ENCODE results near the gene PSAP. TPM values are rescaled to one million over a fixed set of nuclear protein-coding genes. Genes with fewer than 3 reads are reported as not detected.

The PSAP gene
- total RNA-seq, 2 experiments from 2014 or later = 144 to 153 TPM

DNA sequence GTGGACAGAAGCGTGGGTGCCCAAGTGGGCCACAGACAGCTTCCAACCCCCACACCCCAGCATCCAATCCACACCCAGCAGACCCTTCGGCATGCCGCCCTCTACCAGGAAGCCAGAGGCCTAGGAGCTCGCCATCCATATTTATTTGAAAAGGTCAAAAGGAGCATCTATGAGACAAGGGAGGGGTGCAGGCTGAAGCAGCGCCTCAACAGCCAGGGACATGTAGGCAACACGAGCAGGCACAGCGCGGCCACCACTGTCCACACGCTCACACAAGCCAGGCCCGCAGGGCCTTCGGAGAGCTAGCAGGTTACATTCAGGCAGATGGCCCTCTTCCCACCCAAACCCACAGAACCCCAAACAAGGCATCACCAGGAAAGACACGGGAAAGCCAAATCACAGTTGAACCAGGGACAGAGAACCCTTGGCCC lies 34.6 kb downstream of the PSAP start:
- H3K27ac Mint-ChIP-seq = no peak overlapping the region
- CTCF ChIA-PET = interaction anchor here (1.8 kb wide), 1 partner anchor 21 kb away, joined by 6 read pairs; no protein-coding TSS in a partner anchor
- H3K4me1 Mint-ChIP-seq = peaks cover 2% of the 10 kb centered on the region
- H3K27me3 Mint-ChIP-seq = no peaks in the 10 kb centered on the region
- no peak overlapping the region for H3K4me3 Mint-ChIP-seq
- POLR2A ChIA-PET = no interaction called here
- no peaks in the 10 kb centered on the region for H3K9me3 Mint-ChIP-seq
- no peak for DNase-seq
- H3K36me3 Mint-ChIP-seq (ENCODE audit: low read depth) = peaks cover 29% of the 10 kb centered on the region

- DNase-seq = no peak
- Mint-ChIP-seq H3K27ac (no peak overlapping the region), H3K27me3 (no peaks in the 10 kb centered on the region), H3K4me3 (no peak overlapping the region), H3K4me1 (peaks cover 2% of the 10 kb centered on the region), H3K9me3 (no peaks in the 10 kb centered on the region), H3K36me3 (ENCODE audit: low read depth) (peaks cover 22% of the 10 kb centered on the region)
- ChIA-PET CTCF (interaction anchor here (1.8 to 4.9 kb wide), 2 partner anchors 21 to 42 kb away, joined by 6 to 19 read pairs; partner anchors contain the start of gene VSIR), POLR2A (no interaction called here)
Observed at GRCh38 chr10:71815515-71816130, 35.4 kb downstream of the PSAP start.

DNA sequence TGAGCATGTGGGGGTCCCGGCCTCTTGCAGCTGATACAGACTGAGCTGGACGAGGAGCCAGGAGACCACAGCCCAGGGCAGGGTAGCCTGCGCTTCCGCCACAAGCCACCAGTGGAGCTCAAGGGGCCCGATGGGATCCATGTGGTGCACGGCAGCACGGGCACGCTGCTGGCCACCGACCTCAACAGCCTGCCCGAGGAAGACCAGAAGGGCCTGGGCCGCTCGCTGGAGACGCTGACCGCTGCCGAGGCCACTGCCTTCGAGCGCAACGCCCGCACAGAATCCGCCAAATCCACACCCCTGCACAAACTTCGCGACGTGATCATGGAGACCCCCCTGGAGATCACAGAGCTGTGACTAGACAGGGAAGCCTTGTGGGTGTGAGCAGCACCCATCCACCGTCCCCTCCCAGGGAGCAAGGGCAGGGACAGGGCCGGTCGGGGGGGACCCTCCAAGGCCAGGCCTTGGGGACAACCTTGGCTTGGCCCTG lies 36.1 kb downstream of the PSAP start:
- POLR2A ChIA-PET = no interaction called here
- no peaks in the 10 kb centered on the region for H3K9me3 Mint-ChIP-seq
- peaks cover 22% of the 10 kb centered on the region for H3K36me3 Mint-ChIP-seq (ENCODE audit: low read depth)
- no peak overlapping the region for H3K27ac Mint-ChIP-seq
- no peaks in the 10 kb centered on the region for H3K27me3 Mint-ChIP-seq
- no peak overlapping the region for H3K4me3 Mint-ChIP-seq
- no peak for DNase-seq
- H3K4me1 Mint-ChIP-seq = peaks cover 2% of the 10 kb centered on the region
- CTCF ChIA-PET = interaction anchor here (1.8 to 4.9 kb wide), 2 partner anchors 22 to 41 kb away, joined by 6 to 19 read pairs; partner anchors contain the start of gene VSIR

- ChIA-PET POLR2A (no interaction called here), CTCF (interaction anchor here (1.0 to 4.9 kb wide), 7 partner anchors 9 to 494 kb away, joined by 3 to 19 read pairs (median 5); partner anchors contain the start of genes SLC29A3 and VSIR)
- peaks cover 12% of the 10 kb centered on the region for H3K36me3 Mint-ChIP-seq (ENCODE audit: low read depth)
- no peak for DNase-seq
- H3K27ac Mint-ChIP-seq = no peak overlapping the region
- H3K4me3 Mint-ChIP-seq = no peak overlapping the region
- H3K9me3 Mint-ChIP-seq = no peaks in the 10 kb centered on the region
- H3K27me3 Mint-ChIP-seq = no peaks in the 10 kb centered on the region
- H3K4me1 Mint-ChIP-seq = peaks cover 2% of the 10 kb centered on the region
Observed at GRCh38 chr10:71812913-71813590, 38.0 kb downstream of the PSAP start.

DNA sequence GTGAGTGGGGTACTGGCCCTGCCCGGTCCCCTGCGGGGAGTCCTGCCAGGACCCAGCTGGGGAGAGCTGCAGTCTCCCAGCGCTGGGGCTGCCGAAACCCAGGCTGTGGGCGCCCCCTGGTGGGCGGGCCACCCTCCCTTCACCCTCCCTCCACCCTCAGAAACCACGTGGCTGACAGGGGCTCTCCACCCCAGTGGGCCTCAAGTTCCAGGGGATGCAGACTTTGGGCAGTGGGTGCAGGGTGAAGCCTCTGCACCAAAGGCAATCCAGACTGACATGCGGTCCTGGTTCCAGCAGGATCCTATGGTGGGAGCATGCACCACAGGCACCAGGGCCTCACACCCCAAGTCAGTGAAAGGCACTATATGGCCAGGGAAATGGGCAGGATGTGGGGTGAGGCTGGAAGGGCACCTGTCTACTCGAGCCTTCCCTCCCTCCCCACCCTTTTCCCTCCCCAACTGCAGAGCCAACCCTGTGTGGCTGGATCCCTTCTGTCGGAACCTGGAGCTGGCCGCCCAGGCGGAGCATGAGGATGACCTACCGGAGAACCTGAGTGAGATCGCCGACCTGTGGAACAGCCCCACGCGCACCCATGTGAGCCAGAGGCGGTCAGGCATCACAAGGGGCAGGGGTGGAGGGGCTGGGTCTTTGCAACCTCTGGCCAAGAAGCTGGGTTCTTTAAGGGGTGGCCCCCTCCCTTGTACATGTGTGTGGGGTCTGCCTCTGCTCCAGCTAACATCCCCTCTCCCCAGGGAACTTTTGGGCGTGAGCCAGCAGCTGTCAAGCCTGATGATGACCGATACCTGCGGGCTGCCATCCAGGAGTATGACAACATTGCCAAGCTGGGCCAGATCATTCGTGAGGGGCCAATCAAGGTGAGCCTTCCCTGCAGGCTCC lies 38.8 kb downstream of the PSAP start:
- Mint-ChIP-seq H3K4me1 (peaks cover 2% of the 10 kb centered on the region), H3K4me3 (no peak overlapping the region), H3K36me3 (ENCODE audit: low read depth) (peaks cover 9% of the 10 kb centered on the region), H3K27ac (no peak overlapping the region), H3K9me3 (no peaks in the 10 kb centered on the region), H3K27me3 (no peaks in the 10 kb centered on the region)
- CTCF ChIA-PET = interaction anchor here (0.7 to 4.9 kb wide), 17 partner anchors 8 to 498 kb away, joined by 3 to 19 read pairs (median 4); partner anchors contain the start of genes SLC29A3 and VSIR
- POLR2A ChIA-PET = interaction anchor here (0.7 kb wide), 1 partner anchor 243 kb away, joined by 3 read pairs; no protein-coding TSS in a partner anchor
- DNase-seq = peak; percentile 77

- Mint-ChIP-seq H3K27ac (peak overlapping the region; percentile 41), H3K4me1 (peaks cover 2% of the 10 kb centered on the region), H3K36me3 (ENCODE audit: low read depth) (peaks cover 5% of the 10 kb centered on the region), H3K4me3 (no peak overlapping the region), H3K27me3 (no peaks in the 10 kb centered on the region), H3K9me3 (no peaks in the 10 kb centered on the region)
- CTCF ChIA-PET = interaction anchor here (0.6 to 4.9 kb wide), 15 partner anchors 9 to 497 kb away, joined by 3 to 19 read pairs (median 3); partner anchors contain the start of gene VSIR
- POLR2A ChIA-PET = interaction anchor here (0.7 kb wide), 1 partner anchor 242 kb away, joined by 3 read pairs; no protein-coding TSS in a partner anchor
- DNase-seq = no peak
Observed at GRCh38 chr10:71811351-71811750, 39.7 kb downstream of the PSAP start.

GRCh38 chr10:71810048-71810750 lies 40.9 kb downstream of the PSAP start:
- Mint-ChIP-seq H3K4me1 (peaks cover 2% of the 10 kb centered on the region), H3K4me3 (no peak overlapping the region), H3K36me3 (ENCODE audit: low read depth) (no peaks in the 10 kb centered on the region), H3K9me3 (no peaks in the 10 kb centered on the region), H3K27ac (peak overlapping the region; percentile 13), H3K27me3 (no peaks in the 10 kb centered on the region)
- CTCF ChIA-PET = interaction anchor here (2.2 kb wide), 1 partner anchor 10 kb away, joined by 5 read pairs; no protein-coding TSS in a partner anchor
- POLR2A ChIA-PET = no interaction called here
- DNase-seq = no peak

DNA sequence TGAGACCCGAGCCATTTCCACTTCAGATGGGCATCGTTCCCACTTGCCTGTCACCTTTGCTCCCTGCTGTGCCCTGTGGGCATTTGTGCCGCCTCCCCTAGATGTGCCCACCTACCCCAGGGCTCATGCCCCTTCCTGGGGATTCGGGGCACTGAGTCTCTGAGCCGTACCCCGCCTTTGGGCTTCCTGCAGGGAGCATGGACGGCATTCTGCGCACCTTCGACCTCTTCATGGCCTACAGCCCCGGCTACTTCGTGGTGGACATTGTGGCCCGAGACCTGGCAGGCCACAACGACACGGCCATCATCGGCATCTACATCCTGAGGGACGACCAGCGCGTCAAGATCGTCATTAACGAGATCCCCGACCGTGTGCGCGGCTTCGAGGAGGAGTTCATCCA lies 41.4 kb downstream of the PSAP start:
- Mint-ChIP-seq H3K27me3 (no peaks in the 10 kb centered on the region), H3K9me3 (no peaks in the 10 kb centered on the region), H3K27ac (no peak overlapping the region), H3K36me3 (ENCODE audit: low read depth) (no peaks in the 10 kb centered on the region), H3K4me3 (no peak overlapping the region), H3K4me1 (peaks cover 2% of the 10 kb centered on the region)
- ChIA-PET POLR2A (no interaction called here), CTCF (no interaction called here)
- no peak for DNase-seq

DNA sequence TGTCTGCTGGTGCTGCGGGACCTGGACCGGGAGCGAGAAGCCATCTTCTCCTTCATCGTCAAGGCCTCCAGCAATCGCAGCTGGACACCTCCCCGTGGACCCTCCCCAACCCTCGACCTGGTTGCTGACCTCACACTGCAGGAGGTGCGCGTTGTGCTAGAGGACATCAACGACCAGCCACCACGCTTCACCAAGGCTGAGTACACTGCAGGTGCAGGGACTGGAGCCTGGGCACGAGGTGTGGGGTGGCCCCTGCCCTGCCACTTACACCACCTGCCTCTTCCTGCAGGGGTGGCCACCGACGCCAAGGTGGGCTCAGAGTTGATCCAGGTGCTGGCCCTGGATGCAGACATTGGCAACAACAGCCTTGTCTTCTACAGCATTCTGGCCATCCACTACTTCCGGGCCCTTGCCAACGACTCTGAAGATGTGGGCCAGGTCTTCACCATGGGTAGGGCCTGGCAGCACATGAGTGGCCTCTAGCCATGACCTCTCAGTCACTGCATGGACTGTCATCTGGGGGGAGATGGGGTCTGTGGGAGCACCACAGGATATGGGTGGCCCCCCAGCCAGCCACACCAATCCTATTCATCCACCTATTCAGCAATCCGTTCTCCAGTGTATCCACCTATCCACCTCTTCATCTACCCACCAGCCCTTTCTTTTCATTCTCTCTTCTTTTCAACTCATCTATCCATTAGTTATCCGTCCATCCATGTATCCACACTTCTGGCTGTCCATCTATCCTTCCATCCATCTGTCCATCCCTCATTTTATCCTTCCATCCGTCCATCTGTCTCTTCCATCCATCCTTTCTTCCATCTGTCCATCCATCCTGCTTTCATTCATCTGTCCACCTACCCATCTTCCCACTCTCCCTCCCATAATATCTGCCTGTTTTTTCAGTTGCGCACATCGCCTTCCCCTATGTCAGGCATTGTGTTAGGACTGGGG lies 43.2 kb downstream of the PSAP start:
- Mint-ChIP-seq H3K36me3 (ENCODE audit: low read depth) (no peaks in the 10 kb centered on the region), H3K9me3 (no peaks in the 10 kb centered on the region), H3K4me3 (no peak overlapping the region), H3K27ac (no peak overlapping the region), H3K4me1 (peaks cover 2% of the 10 kb centered on the region), H3K27me3 (no peaks in the 10 kb centered on the region)
- CTCF ChIA-PET = no interaction called here
- POLR2A ChIA-PET = no interaction called here
- no peak for DNase-seq

GRCh38 chr10:71806704-71807556 lies 44.1 kb downstream of the PSAP start:
- Mint-ChIP-seq H3K27me3 (no peaks in the 10 kb centered on the region), H3K4me1 (no peaks in the 10 kb centered on the region), H3K4me3 (no peak overlapping the region), H3K36me3 (ENCODE audit: low read depth) (no peaks in the 10 kb centered on the region), H3K9me3 (no peaks in the 10 kb centered on the region), H3K27ac (no peak overlapping the region)
- CTCF ChIA-PET = interaction anchor here (0.6 to 1.0 kb wide), 2 partner anchors 33 to 185 kb away, joined by 3 to 5 read pairs; partner anchors contain the start of gene VSIR
- POLR2A ChIA-PET = no interaction called here
- DNase-seq = no peak

Measured in activated CD4-positive, alpha-beta T cell treated with anti-CD3 and anti-CD28 coated beads, Interleukin-2, amount 10 ng/mL, durations not matched to agents 7 days and 5 days (primary cell).